ENCODE results near the gene LMF1. TPM values are rescaled to one million over a fixed set of nuclear protein-coding genes. Genes with fewer than 3 reads are reported as not detected.

Gene LMF1
- total RNA-seq, 1 donor from 2014 or later = 26.9 TPM

GRCh38 chr16:991773-992172, 21.0 kb upstream of the LMF1 start:
- no peak overlapping the region for H3K27ac ChIP-seq
- intact Hi-C loops (cut with DNase I) = no loop called here
- DNase-seq (ENCODE audit: low spot score in 2 of 2) = no peak
- H3K27me3 ChIP-seq = no peaks in the 10 kb centered on the region
- no peak for TF ChIP-seq CTCF (IDR thresholded peaks at IDR 0.05)
- peaks cover 13 to 14% of the 10 kb centered on the region in 2 donors for H3K4me1 ChIP-seq
- H3K36me3 ChIP-seq = no peaks in the 10 kb centered on the region
- no peak overlapping the region for H3K4me3 ChIP-seq
- peaks cover 12 to 16% of the 10 kb centered on the region in 2 donors for H3K9me3 ChIP-seq

GRCh38 chr16:991345-991744, 20.6 kb upstream of the LMF1 start:
- no peak for TF ChIP-seq CTCF (IDR thresholded peaks at IDR 0.05)
- peaks cover 12 to 16% of the 10 kb centered on the region in 2 donors for H3K9me3 ChIP-seq
- peaks cover 14% of the 10 kb centered on the region in 2 donors for H3K4me1 ChIP-seq
- DNase-seq (ENCODE audit: low spot score in 2 of 2) = no peak
- intact Hi-C loops (cut with DNase I) = no loop called here
- H3K36me3 ChIP-seq = no peaks in the 10 kb centered on the region
- no peak overlapping the region for H3K27ac ChIP-seq
- H3K4me3 ChIP-seq = no peak overlapping the region
- H3K27me3 ChIP-seq = no peaks in the 10 kb centered on the region

- H3K4me1 ChIP-seq = peaks cover 14% of the 10 kb centered on the region in 2 donors
- H3K4me3 ChIP-seq = no peak overlapping the region
- intact Hi-C loops (cut with DNase I) = no loop called here
- H3K27me3 ChIP-seq = no peaks in the 10 kb centered on the region
- no peak for TF ChIP-seq CTCF (IDR thresholded peaks at IDR 0.05)
- peaks cover 12 to 14% of the 10 kb centered on the region in 2 donors for H3K9me3 ChIP-seq
- H3K36me3 ChIP-seq = no peaks in the 10 kb centered on the region
- DNase-seq (ENCODE audit: low spot score in 2 of 2) = no peak
- no peak overlapping the region for H3K27ac ChIP-seq
Measured at GRCh38 chr16:990516-991291, 19.9 kb upstream of the LMF1 start.

- TF ChIP-seq CTCF (IDR thresholded peaks at IDR 0.05) = no peak
- intact Hi-C loops (cut with DNase I) = loop anchor here (2.0 kb wide), 1 partner anchor 25 kb away; no protein-coding TSS in a partner anchor
- peaks cover 14% of the 10 kb centered on the region in 2 donors for H3K4me1 ChIP-seq
- no peak for DNase-seq (ENCODE audit: low spot score in 2 of 2)
- H3K36me3 ChIP-seq = no peaks in the 10 kb centered on the region
- H3K9me3 ChIP-seq = peaks cover 0 to under 1% of the 10 kb centered on the region in 2 donors
- no peaks in the 10 kb centered on the region for H3K27me3 ChIP-seq
- peak overlapping the region in 1 of 2 donors; percentile 80 for H3K27ac ChIP-seq
- no peak overlapping the region for H3K4me3 ChIP-seq
Measured at GRCh38 chr16:989354-989814, 18.6 kb upstream of the LMF1 start.

- H3K27me3 ChIP-seq = no peaks in the 10 kb centered on the region
- intact Hi-C loops (cut with DNase I) = loop anchor here (2.0 kb wide), 1 partner anchor 26 kb away; no protein-coding TSS in a partner anchor
- no peaks in the 10 kb centered on the region for H3K9me3 ChIP-seq
- TF ChIP-seq CTCF (IDR thresholded peaks at IDR 0.05) = no peak
- DNase-seq (ENCODE audit: low spot score in 2 of 2) = no peak
- H3K4me3 ChIP-seq = peak overlapping the region in 1 of 2 donors; percentile 34
- no peaks in the 10 kb centered on the region for H3K36me3 ChIP-seq
- H3K4me1 ChIP-seq = peaks cover 14% of the 10 kb centered on the region in 2 donors
- peak overlapping the region; percentile 49 to 80 for H3K27ac ChIP-seq
Measured at GRCh38 chr16:988471-989353, 17.9 kb upstream of the LMF1 start.

Measured in ascending aorta (tissue), 2 donors.